Measurements from ENCODE around the gene ID2. TPM values are rescaled to one million over a fixed set of nuclear protein-coding genes. Genes with fewer than 3 reads are reported as not detected.

Gene ID2
- polyA plus RNA-seq, 2 of the 4 experiments (the other 2 are of a cell fraction), result 177 to 181 TPM

- FAIRE-seq (no peak), ATAC-seq (no peak), DNase-seq (ENCODE audit: low read depth in 1 of 2, low spot score in 1 of 2) (no peak)
- H3K4me2 ChIP-seq, result peak overlapping the region; percentile 86
- H3K27ac ChIP-seq, result peak overlapping the region; percentile 97 to 99
- POLR2A ChIA-PET, result interaction anchor here (1.0 to 2.6 kb wide), 6 partner anchors 10 to 52 kb away, joined by 3 to 13 read pairs (median 6); no protein-coding TSS in a partner anchor
- H3K4me3 ChIP-seq, result peak overlapping the region; percentile 68
- H3K9me3 ChIP-seq, result peaks cover 10% of the 10 kb centered on the region; the same call in 2 of the 3 replicates
- CTCF ChIA-PET, result interaction anchor here (0.7 to 4.4 kb wide), 8 partner anchors 16 to 1582 kb away, joined by 3 to 16 read pairs (median 4); no protein-coding TSS in a partner anchor
- H3K4me1 ChIP-seq, result peaks cover 12% of the 10 kb centered on the region
- TF ChIP-seq GATA3 (IDR thresholded peaks at IDR 0.05; ENCODE audit: borderline replicate concordance), result no peak
- TF ChIP-seq POLR2A (IDR thresholded peaks at IDR 0.05; ENCODE audit: low read length), result no peak
- TF ChIP-seq EHF (CRISPR knock-in tag; IDR thresholded peaks at IDR 0.05), result no peak
- no peak for TF ChIP-seq HOXB13 (CRISPR knock-in tag; IDR thresholded peaks at IDR 0.05; ENCODE audit: low read depth)
- TF ChIP-seq SMC3 (IDR thresholded peaks at IDR 0.05), result no peak
- no peak for TF ChIP-seq E2F6 (IDR thresholded peaks at IDR 0.05; ENCODE audit: borderline replicate concordance, low read depth)
- no peak for TF ChIP-seq EP300 (IDR thresholded peaks at IDR 0.05)
- TF ChIP-seq FOSL2 (IDR thresholded peaks at IDR 0.05), result no peak
- no peak for TF ChIP-seq FOSL2 (CRISPR knock-in tag; IDR thresholded peaks at IDR 0.05)
- no peak for TF ChIP-seq FOSB (CRISPR knock-in tag; IDR thresholded peaks at IDR 0.05)
- no peak for TF ChIP-seq JUNB (IDR thresholded peaks at IDR 0.05)
- no peak for TF ChIP-seq MAX (IDR thresholded peaks at IDR 0.05)
- 2% methylated on average over 8 of the region's 8 CpGs for WGBS (ENCODE audit: missing lambda C conversion rate)
Observed at GRCh38 chr2:8679567-8679826, 2.4 kb upstream of the ID2 start.

GRCh38 chr2:8679827-8680731, 1.8 kb upstream of the ID2 start:
- Histone ChIP-seq H3K4me1 (peaks cover 12% of the 10 kb centered on the region), H3K27ac (peak overlapping the region; percentile 97 to 99), H3K4me2 (peak overlapping the region; percentile 86), H3K4me3 (peak overlapping the region; percentile 68), H3K9me3 (peaks cover 4% of the 10 kb centered on the region; the same call in 1 of the 3 replicates)
- CTCF ChIA-PET, result interaction anchor here (0.6 to 4.4 kb wide), 15 partner anchors 10 to 1583 kb away, joined by 3 to 22 read pairs (median 5); no protein-coding TSS in a partner anchor
- ATAC-seq (peak; percentile 7 to 37; a peak in 5 of 6 replicates), FAIRE-seq (no peak), DNase-seq (ENCODE audit: low read depth in 1 of 2, low spot score in 1 of 2) (peak; percentile 91 to 95)
- 1% methylated on average over 19 of the region's 19 CpGs for WGBS (ENCODE audit: missing lambda C conversion rate)
- POLR2A ChIA-PET, result interaction anchor here (1.0 to 3.3 kb wide), 10 partner anchors 10 to 888 kb away, joined by 3 to 40 read pairs (median 8); no protein-coding TSS in a partner anchor
- TF ChIP-seq GATA3 (IDR thresholded peaks at IDR 0.05; ENCODE audit: borderline replicate concordance) (peak; percentile 25; the same call in 1 of the 2 replicates), NPAS2 (CRISPR knock-in tag; IDR thresholded peaks at IDR 0.05; ENCODE audit: borderline replicate concordance) (no peak), SMC3 (IDR thresholded peaks at IDR 0.05) (no peak), POLR2A (IDR thresholded peaks at IDR 0.05; ENCODE audit: low read length) (peak; percentile 90), BCL3 (IDR thresholded peaks at IDR 0.05) (peak; percentile 81; the same call in 1 of the 3 replicates), PHF8 (IDR thresholded peaks at IDR 0.05; ENCODE audit: borderline replicate concordance, low read depth) (no peak), MAX (IDR thresholded peaks at IDR 0.05) (peak; percentile 87), E2F6 (IDR thresholded peaks at IDR 0.05; ENCODE audit: borderline replicate concordance, low read depth) (no peak), ZNF302 (CRISPR knock-in tag; IDR thresholded peaks at IDR 0.05) (no peak), SREBF2 (IDR thresholded peaks at IDR 0.05) (no peak), CBX8 (IDR thresholded peaks at IDR 0.05) (no peak), RARB (CRISPR knock-in tag; IDR thresholded peaks at IDR 0.05) (peak; percentile 61; the same call in 1 of the 2 replicates), CTCF (IDR thresholded peaks at IDR 0.05) (no peak), USF2 (IDR thresholded peaks at IDR 0.05) (peak; percentile 98), JUN (IDR thresholded peaks at IDR 0.05) (peak; percentile 92 to 94; a peak in 4 of 5 replicates), NR3C1 (IDR thresholded peaks at IDR 0.05) (no peak), MAFK (IDR thresholded peaks at IDR 0.05; ENCODE audit: partially characterized antibody) (no peak), RAD21 (conservative IDR thresholded peaks at IDR 0.05 in 1 of 2, IDR thresholded peaks at IDR 0.05 in 1 of 2) (peak in 1 of 2 experiments; percentile 1; a peak in 1 of 5 replicates), HOXA7 (CRISPR knock-in tag; IDR thresholded peaks at IDR 0.05) (no peak), ESRRA (IDR thresholded peaks at IDR 0.05; ENCODE audit: borderline replicate concordance, low read length) (no peak), BHLHE40 (IDR thresholded peaks at IDR 0.05; ENCODE audit: low read depth, low read length) (peak; percentile 48; the same call in 1 of the 2 replicates), JUNB (IDR thresholded peaks at IDR 0.05) (0 out of 2 replicates have a peak, but pooled peaks have one; percentile 20), HOXB5 (CRISPR knock-in tag; IDR thresholded peaks at IDR 0.05) (peak; percentile 63)

Data from A549 (cell line).